WTC11 (cell line): Measurements from ENCODE around the gene PLK3. TPM values are rescaled to one million over a fixed set of nuclear protein-coding genes. Genes with fewer than 3 reads are reported as not detected.

Source experiments
- ATAC-seq: fragments of 200-7000 bp; cut with Tn5 transposase; 2 replicates; pipeline ENCODE4 v1.10.0; 2021; ENCODE audit warnings: mild to moderate bottlenecking, moderate library complexity
- CTCF ChIA-PET: fragments of 300-600 bp; sonication (Branson Sonifier 250); formaldehyde crosslinking; loops from one replicate; lab custom pipeline; 2021; ENCODE audit warnings: antibody characterized with exemption; lab: Charles Lee
- POLR2A ChIA-PET: fragments of 350-600 bp; sonication (Branson Sonifier 250); formaldehyde crosslinking; loops from one replicate; lab custom pipeline; 2021; ENCODE audit warnings: antibody characterized with exemption; lab: Charles Lee
- DNase-seq: peaks from one replicate; pipeline ENCODE4 v3.0.0; 2021; ENCODE audit warnings: low spot score
- H3K27ac Mint-ChIP-seq: 2 replicates; pipeline ENCODE4 v1.8.0; 2021; ENCODE audit warnings: mixed read lengths
- H3K27me3 Mint-ChIP-seq: 2 replicates; pipeline ENCODE4 v1.8.0; 2021; ENCODE audit warnings: low read depth, mild to moderate bottlenecking, moderate library complexity, mixed read lengths
- H3K36me3 Mint-ChIP-seq: 2 replicates; pipeline ENCODE4 v1.8.0; 2021; ENCODE audit warnings: mixed read lengths
- H3K4me1 Mint-ChIP-seq: 2 replicates; pipeline ENCODE4 v1.8.0; 2022; ENCODE audit warnings: mixed read lengths
- H3K4me3 Mint-ChIP-seq: 2 replicates; pipeline ENCODE4 v1.8.0; 2021; ENCODE audit warnings: mild to moderate bottlenecking, moderate library complexity, mixed read lengths
- H3K9me3 Mint-ChIP-seq: 2 replicates; pipeline ENCODE4 v1.8.0; 2021; ENCODE audit warnings: mixed read lengths
- ETV6 ChIP-seq: sonication (generic); formaldehyde crosslinking; IDR thresholded peaks from 2 replicates; pipeline ENCODE4 v1.8.1; 2022; ENCODE audit warnings: mild to moderate bottlenecking, missing genetic modification reagents
- GABPB1 ChIP-seq: sonication (generic); formaldehyde crosslinking; IDR thresholded peaks from 2 replicates; pipeline ENCODE4 v1.8.1; 2023; ENCODE audit warnings: mild to moderate bottlenecking, missing genetic modification reagents
- IRF2 ChIP-seq: sonication (generic); formaldehyde crosslinking; IDR thresholded peaks from 2 replicates; pipeline ENCODE4 v1.8.0; 2022; ENCODE audit warnings: low read depth, missing genetic modification reagents, borderline replicate concordance
- MXD4 ChIP-seq: fragments of 250-450 bp; sonication (Bioruptor Pico); IDR thresholded peaks from 2 replicates; pipeline ENCODE4 v1.8.0; 2021; ENCODE audit warnings: mild to moderate bottlenecking, moderate library complexity, borderline replicate concordance
- NR3C1 ChIP-seq: sonication (generic); formaldehyde crosslinking; conservative IDR thresholded peaks from 2 replicates; pipeline ENCODE4 v1.8.1; 2023; ENCODE audit warnings: low read depth, mild to moderate bottlenecking, missing genetic modification reagents
- SP1 ChIP-seq: sonication (generic); formaldehyde crosslinking; conservative IDR thresholded peaks from 2 replicates; pipeline ENCODE4 v1.8.1; 2022; ENCODE audit warnings: missing genetic modification reagents
- ZNF232 ChIP-seq: sonication (generic); formaldehyde crosslinking; IDR thresholded peaks from 2 replicates; pipeline ENCODE4 v1.8.0; 2022; ENCODE audit warnings: mild to moderate bottlenecking, missing genetic modification reagents
- ZNF263 ChIP-seq: sonication (generic); formaldehyde crosslinking; IDR thresholded peaks from 2 replicates; pipeline ENCODE4 v1.8.1; 2022; ENCODE audit warnings: low read depth, mild to moderate bottlenecking, moderate library complexity, missing genetic modification reagents
- total RNA-seq: library from RNA; stranded (reverse); gene quantifications from 3 replicates; pipeline ENCODE4 v1.2.3, GENCODE V29; 2021
- TF ChIP-seq, protein P1 (sequence below): sonication (generic); formaldehyde crosslinking; IDR thresholded peaks from 2 replicates; pipeline ENCODE4 v1.8.0; 2023; ENCODE audit warnings: missing genetic modification reagents, mild to moderate bottlenecking, borderline replicate concordance
- TF ChIP-seq, protein P2 (sequence below): sonication (generic); formaldehyde crosslinking; IDR thresholded peaks from 2 replicates; pipeline ENCODE4 v1.8.1; 2022; ENCODE audit warnings: low read depth, missing genetic modification reagents, borderline replicate concordance
- TF ChIP-seq, protein P3 (sequence below): fragments of 250-450 bp; sonication (Bioruptor Pico); IDR thresholded peaks from 2 replicates; pipeline ENCODE4 v1.9.0; 2021; ENCODE audit warnings: mild to moderate bottlenecking, borderline replicate concordance
- TF ChIP-seq, protein P4 (sequence below): sonication (generic); formaldehyde crosslinking; IDR thresholded peaks from 2 replicates; pipeline ENCODE4 v1.8.1; 2023; ENCODE audit warnings: mild to moderate bottlenecking, missing genetic modification reagents
- TF ChIP-seq, protein P5 (sequence below): sonication (generic); formaldehyde crosslinking; IDR thresholded peaks from 2 replicates; pipeline ENCODE4 v1.8.1; 2022; ENCODE audit warnings: mild to moderate bottlenecking, missing genetic modification reagents, moderate library complexity, borderline replicate concordance
- TF ChIP-seq, protein P6 (sequence below): fragments of 250-450 bp; sonication (Bioruptor Pico); IDR thresholded peaks from 2 replicates; pipeline ENCODE4 v1.9.0; 2021; ENCODE audit warnings: mild to moderate bottlenecking
- TF ChIP-seq, protein P7 (sequence below): sonication (generic); formaldehyde crosslinking; IDR thresholded peaks from 2 replicates; pipeline ENCODE4 v1.8.1; 2023; ENCODE audit warnings: mild to moderate bottlenecking, missing genetic modification reagents, borderline replicate concordance

The PLK3 gene
- total RNA-seq, 1 experiment from 2014 or later = 16.4 TPM

DNA sequence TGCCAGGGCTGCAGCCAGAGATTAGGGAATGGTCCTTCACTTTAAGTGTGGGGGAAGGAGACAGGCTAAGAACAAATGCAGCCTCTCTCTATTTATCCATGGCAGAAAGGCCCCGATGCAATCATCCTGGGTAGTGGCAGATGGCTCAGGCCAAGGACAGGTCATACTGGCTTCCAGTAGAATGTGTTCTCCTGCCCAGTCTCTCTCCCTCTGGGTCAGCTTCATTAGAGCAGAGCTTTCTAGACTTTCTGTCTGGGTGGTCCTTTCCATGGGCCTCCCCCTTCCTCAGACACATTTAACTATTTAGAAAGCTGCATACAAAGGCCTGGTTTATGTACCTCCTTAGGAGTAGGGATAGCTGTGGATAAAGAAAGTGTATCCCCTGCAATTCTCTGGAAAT is 47.7 kb downstream of the PLK3 start:
- CTCF ChIA-PET = interaction anchor here (0.6 to 1.4 kb wide), 3 partner anchors 12 to 87 kb away, joined by 3 to 6 read pairs (median 3); no protein-coding TSS in a partner anchor
- TF ChIP-seq ETV6 (no peak), GABPB1 (CRISPR knock-in tag) (no peak), MXD4 (CRISPR knock-in tag) (no peak), NR3C1 (CRISPR knock-in tag) (no peak), ZNF232 (CRISPR knock-in tag) (no peak), ZNF263 (CRISPR knock-in tag) (no peak), SP1 (CRISPR knock-in tag) (no peak)
- TF ChIP-seq, protein P1, sequence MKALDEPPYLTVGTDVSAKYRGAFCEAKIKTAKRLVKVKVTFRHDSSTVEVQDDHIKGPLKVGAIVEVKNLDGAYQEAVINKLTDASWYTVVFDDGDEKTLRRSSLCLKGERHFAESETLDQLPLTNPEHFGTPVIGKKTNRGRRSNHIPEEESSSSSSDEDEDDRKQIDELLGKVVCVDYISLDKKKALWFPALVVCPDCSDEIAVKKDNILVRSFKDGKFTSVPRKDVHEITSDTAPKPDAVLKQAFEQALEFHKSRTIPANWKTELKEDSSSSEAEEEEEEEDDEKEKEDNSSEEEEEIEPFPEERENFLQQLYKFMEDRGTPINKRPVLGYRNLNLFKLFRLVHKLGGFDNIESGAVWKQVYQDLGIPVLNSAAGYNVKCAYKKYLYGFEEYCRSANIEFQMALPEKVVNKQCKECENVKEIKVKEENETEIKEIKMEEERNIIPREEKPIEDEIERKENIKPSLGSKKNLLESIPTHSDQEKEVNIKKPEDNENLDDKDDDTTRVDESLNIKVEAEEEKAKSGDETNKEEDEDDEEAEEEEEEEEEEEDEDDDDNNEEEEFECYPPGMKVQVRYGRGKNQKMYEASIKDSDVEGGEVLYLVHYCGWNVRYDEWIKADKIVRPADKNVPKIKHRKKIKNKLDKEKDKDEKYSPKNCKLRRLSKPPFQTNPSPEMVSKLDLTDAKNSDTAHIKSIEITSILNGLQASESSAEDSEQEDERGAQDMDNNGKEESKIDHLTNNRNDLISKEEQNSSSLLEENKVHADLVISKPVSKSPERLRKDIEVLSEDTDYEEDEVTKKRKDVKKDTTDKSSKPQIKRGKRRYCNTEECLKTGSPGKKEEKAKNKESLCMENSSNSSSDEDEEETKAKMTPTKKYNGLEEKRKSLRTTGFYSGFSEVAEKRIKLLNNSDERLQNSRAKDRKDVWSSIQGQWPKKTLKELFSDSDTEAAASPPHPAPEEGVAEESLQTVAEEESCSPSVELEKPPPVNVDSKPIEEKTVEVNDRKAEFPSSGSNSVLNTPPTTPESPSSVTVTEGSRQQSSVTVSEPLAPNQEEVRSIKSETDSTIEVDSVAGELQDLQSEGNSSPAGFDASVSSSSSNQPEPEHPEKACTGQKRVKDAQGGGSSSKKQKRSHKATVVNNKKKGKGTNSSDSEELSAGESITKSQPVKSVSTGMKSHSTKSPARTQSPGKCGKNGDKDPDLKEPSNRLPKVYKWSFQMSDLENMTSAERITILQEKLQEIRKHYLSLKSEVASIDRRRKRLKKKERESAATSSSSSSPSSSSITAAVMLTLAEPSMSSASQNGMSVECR (CRISPR knock-in tag) = no peak
- TF ChIP-seq, protein P2, sequence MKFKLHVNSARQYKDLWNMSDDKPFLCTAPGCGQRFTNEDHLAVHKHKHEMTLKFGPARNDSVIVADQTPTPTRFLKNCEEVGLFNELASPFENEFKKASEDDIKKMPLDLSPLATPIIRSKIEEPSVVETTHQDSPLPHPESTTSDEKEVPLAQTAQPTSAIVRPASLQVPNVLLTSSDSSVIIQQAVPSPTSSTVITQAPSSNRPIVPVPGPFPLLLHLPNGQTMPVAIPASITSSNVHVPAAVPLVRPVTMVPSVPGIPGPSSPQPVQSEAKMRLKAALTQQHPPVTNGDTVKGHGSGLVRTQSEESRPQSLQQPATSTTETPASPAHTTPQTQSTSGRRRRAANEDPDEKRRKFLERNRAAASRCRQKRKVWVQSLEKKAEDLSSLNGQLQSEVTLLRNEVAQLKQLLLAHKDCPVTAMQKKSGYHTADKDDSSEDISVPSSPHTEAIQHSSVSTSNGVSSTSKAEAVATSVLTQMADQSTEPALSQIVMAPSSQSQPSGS = no peak
- POLR2A ChIA-PET = interaction anchor here (0.5 kb wide), 1 partner anchor 21 kb away, joined by 4 read pairs; no protein-coding TSS in a partner anchor
- H3K27ac Mint-ChIP-seq = no peak overlapping the region
- H3K4me3 Mint-ChIP-seq = no peak overlapping the region
- ATAC-seq (no peak), DNase-seq (no peak)
- H3K27me3 Mint-ChIP-seq = peaks cover 12% of the 10 kb centered on the region; the same call in 1 of the 2 replicates
- peaks cover 12% of the 10 kb centered on the region for H3K4me1 Mint-ChIP-seq
- no peaks in the 10 kb centered on the region for H3K36me3 Mint-ChIP-seq
- H3K9me3 Mint-ChIP-seq = no peaks in the 10 kb centered on the region

DNA sequence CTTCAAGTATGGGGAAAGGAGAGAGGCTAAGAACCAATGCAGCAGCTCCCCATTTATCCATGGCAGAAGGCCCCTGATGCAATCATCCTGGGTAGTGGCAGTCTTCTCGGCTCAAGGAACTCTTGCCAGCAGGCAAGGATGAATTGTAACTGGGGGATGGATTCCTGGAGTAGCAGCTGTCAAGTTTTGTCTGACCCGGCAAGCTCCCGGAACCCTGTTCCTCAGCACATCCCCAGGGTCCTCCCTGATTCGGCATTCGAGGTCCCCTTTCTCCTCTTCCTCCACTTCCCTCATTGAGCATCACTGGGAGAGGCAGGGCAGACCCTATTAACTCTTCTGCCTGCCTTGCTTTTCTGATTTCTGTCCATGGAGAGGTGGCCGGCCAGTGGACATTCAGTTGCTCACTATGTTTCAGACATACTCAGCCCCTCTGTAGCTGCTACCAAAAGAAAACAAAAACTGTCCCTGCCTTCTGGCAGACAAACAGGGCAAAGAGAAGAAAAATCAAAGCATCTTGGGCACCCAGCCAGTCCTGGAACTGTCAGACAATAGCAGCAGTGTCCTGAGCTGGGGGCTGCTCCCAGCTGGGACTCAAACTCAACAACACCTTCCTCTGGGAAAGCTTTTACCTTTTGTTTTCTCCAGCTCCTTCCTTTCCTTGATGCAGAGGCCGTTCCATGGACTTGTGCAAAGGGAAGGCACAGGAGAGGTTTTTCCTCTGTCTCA is 48.4 kb downstream of the PLK3 start:
- no peak overlapping the region for H3K27ac Mint-ChIP-seq
- TF ChIP-seq IRF2 (CRISPR knock-in tag) (no peak), ZNF263 (CRISPR knock-in tag) (no peak), ETV6 (no peak), NR3C1 (CRISPR knock-in tag) (no peak)
- TF ChIP-seq, protein P3, sequence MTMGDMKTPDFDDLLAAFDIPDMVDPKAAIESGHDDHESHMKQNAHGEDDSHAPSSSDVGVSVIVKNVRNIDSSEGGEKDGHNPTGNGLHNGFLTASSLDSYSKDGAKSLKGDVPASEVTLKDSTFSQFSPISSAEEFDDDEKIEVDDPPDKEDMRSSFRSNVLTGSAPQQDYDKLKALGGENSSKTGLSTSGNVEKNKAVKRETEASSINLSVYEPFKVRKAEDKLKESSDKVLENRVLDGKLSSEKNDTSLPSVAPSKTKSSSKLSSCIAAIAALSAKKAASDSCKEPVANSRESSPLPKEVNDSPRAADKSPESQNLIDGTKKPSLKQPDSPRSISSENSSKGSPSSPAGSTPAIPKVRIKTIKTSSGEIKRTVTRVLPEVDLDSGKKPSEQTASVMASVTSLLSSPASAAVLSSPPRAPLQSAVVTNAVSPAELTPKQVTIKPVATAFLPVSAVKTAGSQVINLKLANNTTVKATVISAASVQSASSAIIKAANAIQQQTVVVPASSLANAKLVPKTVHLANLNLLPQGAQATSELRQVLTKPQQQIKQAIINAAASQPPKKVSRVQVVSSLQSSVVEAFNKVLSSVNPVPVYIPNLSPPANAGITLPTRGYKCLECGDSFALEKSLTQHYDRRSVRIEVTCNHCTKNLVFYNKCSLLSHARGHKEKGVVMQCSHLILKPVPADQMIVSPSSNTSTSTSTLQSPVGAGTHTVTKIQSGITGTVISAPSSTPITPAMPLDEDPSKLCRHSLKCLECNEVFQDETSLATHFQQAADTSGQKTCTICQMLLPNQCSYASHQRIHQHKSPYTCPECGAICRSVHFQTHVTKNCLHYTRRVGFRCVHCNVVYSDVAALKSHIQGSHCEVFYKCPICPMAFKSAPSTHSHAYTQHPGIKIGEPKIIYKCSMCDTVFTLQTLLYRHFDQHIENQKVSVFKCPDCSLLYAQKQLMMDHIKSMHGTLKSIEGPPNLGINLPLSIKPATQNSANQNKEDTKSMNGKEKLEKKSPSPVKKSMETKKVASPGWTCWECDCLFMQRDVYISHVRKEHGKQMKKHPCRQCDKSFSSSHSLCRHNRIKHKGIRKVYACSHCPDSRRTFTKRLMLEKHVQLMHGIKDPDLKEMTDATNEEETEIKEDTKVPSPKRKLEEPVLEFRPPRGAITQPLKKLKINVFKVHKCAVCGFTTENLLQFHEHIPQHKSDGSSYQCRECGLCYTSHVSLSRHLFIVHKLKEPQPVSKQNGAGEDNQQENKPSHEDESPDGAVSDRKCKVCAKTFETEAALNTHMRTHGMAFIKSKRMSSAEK (CRISPR knock-in tag) = no peak
- TF ChIP-seq, protein P4, sequence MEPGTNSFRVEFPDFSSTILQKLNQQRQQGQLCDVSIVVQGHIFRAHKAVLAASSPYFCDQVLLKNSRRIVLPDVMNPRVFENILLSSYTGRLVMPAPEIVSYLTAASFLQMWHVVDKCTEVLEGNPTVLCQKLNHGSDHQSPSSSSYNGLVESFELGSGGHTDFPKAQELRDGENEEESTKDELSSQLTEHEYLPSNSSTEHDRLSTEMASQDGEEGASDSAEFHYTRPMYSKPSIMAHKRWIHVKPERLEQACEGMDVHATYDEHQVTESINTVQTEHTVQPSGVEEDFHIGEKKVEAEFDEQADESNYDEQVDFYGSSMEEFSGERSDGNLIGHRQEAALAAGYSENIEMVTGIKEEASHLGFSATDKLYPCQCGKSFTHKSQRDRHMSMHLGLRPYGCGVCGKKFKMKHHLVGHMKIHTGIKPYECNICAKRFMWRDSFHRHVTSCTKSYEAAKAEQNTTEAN (CRISPR knock-in tag) = no peak
- TF ChIP-seq, protein P5, sequence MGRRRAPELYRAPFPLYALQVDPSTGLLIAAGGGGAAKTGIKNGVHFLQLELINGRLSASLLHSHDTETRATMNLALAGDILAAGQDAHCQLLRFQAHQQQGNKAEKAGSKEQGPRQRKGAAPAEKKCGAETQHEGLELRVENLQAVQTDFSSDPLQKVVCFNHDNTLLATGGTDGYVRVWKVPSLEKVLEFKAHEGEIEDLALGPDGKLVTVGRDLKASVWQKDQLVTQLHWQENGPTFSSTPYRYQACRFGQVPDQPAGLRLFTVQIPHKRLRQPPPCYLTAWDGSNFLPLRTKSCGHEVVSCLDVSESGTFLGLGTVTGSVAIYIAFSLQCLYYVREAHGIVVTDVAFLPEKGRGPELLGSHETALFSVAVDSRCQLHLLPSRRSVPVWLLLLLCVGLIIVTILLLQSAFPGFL = no peak
- TF ChIP-seq, protein P6, sequence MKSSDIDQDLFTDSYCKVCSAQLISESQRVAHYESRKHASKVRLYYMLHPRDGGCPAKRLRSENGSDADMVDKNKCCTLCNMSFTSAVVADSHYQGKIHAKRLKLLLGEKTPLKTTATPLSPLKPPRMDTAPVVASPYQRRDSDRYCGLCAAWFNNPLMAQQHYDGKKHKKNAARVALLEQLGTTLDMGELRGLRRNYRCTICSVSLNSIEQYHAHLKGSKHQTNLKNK = no peak
- TF ChIP-seq, protein P7, sequence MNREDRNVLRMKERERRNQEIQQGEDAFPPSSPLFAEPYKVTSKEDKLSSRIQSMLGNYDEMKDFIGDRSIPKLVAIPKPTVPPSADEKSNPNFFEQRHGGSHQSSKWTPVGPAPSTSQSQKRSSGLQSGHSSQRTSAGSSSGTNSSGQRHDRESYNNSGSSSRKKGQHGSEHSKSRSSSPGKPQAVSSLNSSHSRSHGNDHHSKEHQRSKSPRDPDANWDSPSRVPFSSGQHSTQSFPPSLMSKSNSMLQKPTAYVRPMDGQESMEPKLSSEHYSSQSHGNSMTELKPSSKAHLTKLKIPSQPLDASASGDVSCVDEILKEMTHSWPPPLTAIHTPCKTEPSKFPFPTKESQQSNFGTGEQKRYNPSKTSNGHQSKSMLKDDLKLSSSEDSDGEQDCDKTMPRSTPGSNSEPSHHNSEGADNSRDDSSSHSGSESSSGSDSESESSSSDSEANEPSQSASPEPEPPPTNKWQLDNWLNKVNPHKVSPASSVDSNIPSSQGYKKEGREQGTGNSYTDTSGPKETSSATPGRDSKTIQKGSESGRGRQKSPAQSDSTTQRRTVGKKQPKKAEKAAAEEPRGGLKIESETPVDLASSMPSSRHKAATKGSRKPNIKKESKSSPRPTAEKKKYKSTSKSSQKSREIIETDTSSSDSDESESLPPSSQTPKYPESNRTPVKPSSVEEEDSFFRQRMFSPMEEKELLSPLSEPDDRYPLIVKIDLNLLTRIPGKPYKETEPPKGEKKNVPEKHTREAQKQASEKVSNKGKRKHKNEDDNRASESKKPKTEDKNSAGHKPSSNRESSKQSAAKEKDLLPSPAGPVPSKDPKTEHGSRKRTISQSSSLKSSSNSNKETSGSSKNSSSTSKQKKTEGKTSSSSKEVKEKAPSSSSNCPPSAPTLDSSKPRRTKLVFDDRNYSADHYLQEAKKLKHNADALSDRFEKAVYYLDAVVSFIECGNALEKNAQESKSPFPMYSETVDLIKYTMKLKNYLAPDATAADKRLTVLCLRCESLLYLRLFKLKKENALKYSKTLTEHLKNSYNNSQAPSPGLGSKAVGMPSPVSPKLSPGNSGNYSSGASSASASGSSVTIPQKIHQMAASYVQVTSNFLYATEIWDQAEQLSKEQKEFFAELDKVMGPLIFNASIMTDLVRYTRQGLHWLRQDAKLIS (CRISPR knock-in tag) = no peak

More for the DNA sequence above, 48.4 kb downstream of the PLK3 start:
- Mint-ChIP-seq H3K36me3 (no peaks in the 10 kb centered on the region), H3K4me3 (no peak overlapping the region), H3K4me1 (peaks cover 12% of the 10 kb centered on the region), H3K27me3 (peaks cover 12% of the 10 kb centered on the region; the same call in 1 of the 2 replicates), H3K9me3 (no peaks in the 10 kb centered on the region)
- DNase-seq = no peak
- POLR2A ChIA-PET = interaction anchor here (0.5 kb wide), 2 partner anchors 20 to 164 kb away, joined by 4 to 6 read pairs; no protein-coding TSS in a partner anchor
- ATAC-seq = no peak
- CTCF ChIA-PET = interaction anchor here (0.7 to 1.4 kb wide), 2 partner anchors 13 to 86 kb away, joined by 3 to 6 read pairs; no protein-coding TSS in a partner anchor
